ENCODE data around the gene MYPN. TPM values are rescaled to one million over a fixed set of nuclear protein-coding genes. Genes with fewer than 3 reads are reported as not detected.

MYPN gene
- total RNA-seq, 1 experiment from 2014 or later: not detected

DNA sequence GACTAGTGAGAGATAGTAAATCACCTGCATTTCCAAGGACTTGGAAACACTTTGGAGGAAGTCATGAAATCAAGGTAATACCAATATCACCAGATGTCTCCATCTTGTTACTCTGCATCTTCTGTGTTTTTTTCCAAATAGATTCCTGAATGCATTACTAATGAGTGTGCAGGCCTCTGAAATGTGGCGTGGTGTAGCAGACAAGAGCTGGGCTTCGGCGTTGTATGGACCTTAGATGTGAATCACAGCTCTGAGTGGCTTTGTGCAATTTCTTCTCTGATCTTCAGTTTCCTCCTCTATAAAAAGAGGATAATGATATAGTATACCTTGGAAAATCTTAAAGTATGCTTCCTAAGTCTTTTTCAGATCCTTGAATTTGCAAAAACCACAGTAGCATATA is 9.6 kb upstream of the MYPN start:
- no peak overlapping the region for H3K4me3 Mint-ChIP-seq
- Histone ChIP-seq H2BK20ac (ENCODE audit: low read depth, low read length, poor library complexity, severe bottlenecking) (no peak overlapping the region), H2BK5ac (ENCODE audit: insufficient read length, low read length) (no peak overlapping the region), H3K4ac (ENCODE audit: low read depth, low read length) (no peak overlapping the region), H3K9me3 (ENCODE audit: control insufficient read depth, low read depth, low read length) (no peaks in the 10 kb centered on the region), H2AFZ (ENCODE audit: low read length) (no peak overlapping the region), H2AK5ac (ENCODE audit: insufficient read length, low read length) (no peak overlapping the region), H3K18ac (ENCODE audit: insufficient read length, low read depth, low read length) (no peak overlapping the region), H4K8ac (replicated peaks; ENCODE audit: insufficient read length, low read depth, low read length) (no peak overlapping the region), H3K27ac (ENCODE audit: insufficient read length, low read depth, low read length) (no peak overlapping the region), H3K23ac (ENCODE audit: insufficient read length, low read depth, low read length) (no peak overlapping the region), H4K20me1 (ENCODE audit: control insufficient read depth, insufficient read depth, insufficient read length) (no peaks in the 10 kb centered on the region), H3K56ac (ENCODE audit: insufficient read length, low read depth, low read length) (no peak overlapping the region), H3K79me1 (ENCODE audit: insufficient read depth, low read depth, low read length, poor library complexity, severe bottlenecking) (no peaks in the 10 kb centered on the region), H3K4me1 (ENCODE audit: insufficient read depth, low read length) (no peaks in the 10 kb centered on the region; the same call in 1 of the 2 replicates), H2BK120ac (ENCODE audit: low read depth, low read length, poor library complexity, severe bottlenecking) (no peak overlapping the region), H3K9ac (ENCODE audit: extremely low read depth, insufficient read length, low read length) (no peak overlapping the region), H3K23me2 (ENCODE audit: insufficient read length, low read depth, low read length, poor library complexity, severe bottlenecking) (no peaks in the 10 kb centered on the region), H3T11ph (ENCODE audit: low read length) (no peak overlapping the region), H4K91ac (ENCODE audit: insufficient read length, low read depth, low read length) (no peak overlapping the region), H3K4me2 (ENCODE audit: insufficient read depth, insufficient read length, low read length) (no peak overlapping the region), H2BK12ac (ENCODE audit: insufficient read length, low read depth, low read length) (no peak overlapping the region), H4K5ac (ENCODE audit: insufficient read length, low read depth, low read length) (no peak overlapping the region), H3K14ac (ENCODE audit: insufficient read depth, low read length) (no peak overlapping the region), H3K27me3 (ENCODE audit: insufficient read depth, low read length) (no peaks in the 10 kb centered on the region), H3K79me2 (ENCODE audit: insufficient read depth, low read length) (no peaks in the 10 kb centered on the region), H2BK15ac (ENCODE audit: low read depth, low read length) (no peak overlapping the region)
- no peaks in the 10 kb centered on the region for H3K36me3 Mint-ChIP-seq (ENCODE audit: insufficient read depth in 1 of 3, low read depth in 3 of 3)
- no CpG with 5 or more reads among the region's 3 CpGs for WGBS (ENCODE audit: extremely low coverage, insufficient read length, low lambda C conversion rate)
- no peak overlapping the region for H3K27ac Mint-ChIP-seq
- no peaks in the 10 kb centered on the region for H3K9me3 Mint-ChIP-seq
- H3K27me3 Mint-ChIP-seq (ENCODE audit: low read depth): no peaks in the 10 kb centered on the region
- peaks cover 4 to 11% of the 10 kb centered on the region in 2 experiments; a peak in 2 of 4 replicates for H3K4me1 Mint-ChIP-seq
- no peak for DNase-seq
- TF ChIP-seq, protein P1, sequence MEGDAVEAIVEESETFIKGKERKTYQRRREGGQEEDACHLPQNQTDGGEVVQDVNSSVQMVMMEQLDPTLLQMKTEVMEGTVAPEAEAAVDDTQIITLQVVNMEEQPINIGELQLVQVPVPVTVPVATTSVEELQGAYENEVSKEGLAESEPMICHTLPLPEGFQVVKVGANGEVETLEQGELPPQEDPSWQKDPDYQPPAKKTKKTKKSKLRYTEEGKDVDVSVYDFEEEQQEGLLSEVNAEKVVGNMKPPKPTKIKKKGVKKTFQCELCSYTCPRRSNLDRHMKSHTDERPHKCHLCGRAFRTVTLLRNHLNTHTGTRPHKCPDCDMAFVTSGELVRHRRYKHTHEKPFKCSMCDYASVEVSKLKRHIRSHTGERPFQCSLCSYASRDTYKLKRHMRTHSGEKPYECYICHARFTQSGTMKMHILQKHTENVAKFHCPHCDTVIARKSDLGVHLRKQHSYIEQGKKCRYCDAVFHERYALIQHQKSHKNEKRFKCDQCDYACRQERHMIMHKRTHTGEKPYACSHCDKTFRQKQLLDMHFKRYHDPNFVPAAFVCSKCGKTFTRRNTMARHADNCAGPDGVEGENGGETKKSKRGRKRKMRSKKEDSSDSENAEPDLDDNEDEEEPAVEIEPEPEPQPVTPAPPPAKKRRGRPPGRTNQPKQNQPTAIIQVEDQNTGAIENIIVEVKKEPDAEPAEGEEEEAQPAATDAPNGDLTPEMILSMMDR (conservative IDR thresholded peaks at IDR 0.05): no peak

Measured in H9 (cell line).